Astrocyte of the cerebellum (primary cell): ENCODE measurements around the gene TCAF1.

Experiments used
- DNase-seq: peaks from one replicate; pipeline ENCODE4 v3.0.0-alpha.2; 2011; ENCODE audit warnings: low read depth
- H3K4me3 ChIP-seq: 2 replicates; pipeline ENCODE4 v1.5.1; 2011; ENCODE audit warnings: mild to moderate bottlenecking, low read depth, low read length, moderate library complexity
- in situ Hi-C: cut with HindIII; loops from 2 replicates; pipeline ENCODE4 v1.10.0; 2017; ENCODE audit warnings: low sequenced_read_pairs
- TF ChIP-seq, protein P1 (sequence below): IDR thresholded peaks from 2 replicates; pipeline ENCODE4 v1.5.1; 2012; ENCODE audit warnings: low read length, low read depth, moderate library complexity, mild to moderate bottlenecking; ENCODE audit errors: missing control alignments

TCAF1 gene

DNA sequence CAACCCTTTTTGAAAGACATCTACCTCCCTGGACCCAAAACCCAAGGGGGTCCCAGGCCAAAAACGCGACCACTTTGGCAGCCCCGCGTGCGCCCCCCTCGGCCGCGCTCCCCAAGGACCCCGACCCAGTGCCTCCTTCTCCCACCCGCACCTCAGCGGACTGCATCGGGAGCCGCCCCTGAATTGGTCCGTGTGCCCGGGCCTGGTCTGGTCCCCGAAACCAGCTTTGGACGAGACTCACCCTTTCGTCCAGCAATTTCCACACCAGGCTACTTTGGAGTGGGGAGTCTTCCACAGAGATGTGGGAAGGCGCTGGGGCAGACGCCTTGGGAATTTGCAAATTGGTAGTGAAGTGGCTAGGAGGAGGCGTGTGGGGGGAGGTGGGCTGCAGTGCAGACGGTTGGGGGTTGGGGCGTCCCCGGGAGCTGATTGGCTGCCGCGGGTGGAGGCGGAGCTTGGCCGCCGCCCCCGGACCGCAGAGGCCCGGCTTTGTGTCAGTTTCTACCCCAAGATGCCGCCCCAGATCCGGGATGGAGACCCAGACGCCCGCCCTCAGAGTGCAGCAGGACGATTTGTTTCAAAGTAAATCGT lies 16.9 kb downstream of the TCAF1 start:
- peak overlapping the region; percentile 78 for H3K4me3 ChIP-seq
- TF ChIP-seq, protein P1, sequence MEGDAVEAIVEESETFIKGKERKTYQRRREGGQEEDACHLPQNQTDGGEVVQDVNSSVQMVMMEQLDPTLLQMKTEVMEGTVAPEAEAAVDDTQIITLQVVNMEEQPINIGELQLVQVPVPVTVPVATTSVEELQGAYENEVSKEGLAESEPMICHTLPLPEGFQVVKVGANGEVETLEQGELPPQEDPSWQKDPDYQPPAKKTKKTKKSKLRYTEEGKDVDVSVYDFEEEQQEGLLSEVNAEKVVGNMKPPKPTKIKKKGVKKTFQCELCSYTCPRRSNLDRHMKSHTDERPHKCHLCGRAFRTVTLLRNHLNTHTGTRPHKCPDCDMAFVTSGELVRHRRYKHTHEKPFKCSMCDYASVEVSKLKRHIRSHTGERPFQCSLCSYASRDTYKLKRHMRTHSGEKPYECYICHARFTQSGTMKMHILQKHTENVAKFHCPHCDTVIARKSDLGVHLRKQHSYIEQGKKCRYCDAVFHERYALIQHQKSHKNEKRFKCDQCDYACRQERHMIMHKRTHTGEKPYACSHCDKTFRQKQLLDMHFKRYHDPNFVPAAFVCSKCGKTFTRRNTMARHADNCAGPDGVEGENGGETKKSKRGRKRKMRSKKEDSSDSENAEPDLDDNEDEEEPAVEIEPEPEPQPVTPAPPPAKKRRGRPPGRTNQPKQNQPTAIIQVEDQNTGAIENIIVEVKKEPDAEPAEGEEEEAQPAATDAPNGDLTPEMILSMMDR, result no peak
- peak; percentile 37 for DNase-seq
- in situ Hi-C loops, result no loop called here

DNA sequence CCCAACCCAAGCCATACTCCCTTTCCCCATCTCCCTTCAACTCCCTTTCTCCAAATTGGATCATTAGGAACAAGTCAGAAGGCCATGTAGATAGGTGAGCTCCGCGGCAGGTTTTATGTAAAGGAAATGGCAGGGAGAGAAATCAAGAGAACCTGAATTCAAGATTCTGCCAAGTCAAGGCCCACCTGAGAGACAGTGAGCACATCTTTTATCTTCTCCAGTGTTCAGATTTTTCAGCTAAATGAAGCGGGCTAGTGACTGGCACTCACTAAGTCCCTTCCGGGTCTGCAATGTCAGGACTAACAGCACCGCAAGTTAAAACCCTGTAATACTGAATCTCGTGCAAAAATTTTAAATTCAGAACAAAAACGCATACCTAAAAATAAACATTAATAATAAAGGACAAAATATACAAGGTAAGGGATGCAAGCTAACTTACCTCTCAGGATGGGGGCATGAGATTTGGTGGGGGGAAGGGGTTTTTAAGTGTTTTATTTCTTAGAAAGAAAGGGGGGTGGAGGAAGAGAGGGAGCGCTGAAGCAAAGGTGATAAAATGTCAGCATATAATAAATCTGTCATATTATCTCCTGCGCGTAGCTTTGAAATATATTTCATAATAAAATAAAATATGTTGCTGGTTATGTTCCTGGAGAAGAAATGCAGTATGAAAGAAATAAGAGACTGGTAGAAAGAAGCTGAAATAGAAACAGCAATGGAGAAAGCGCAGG lies 17.6 kb downstream of the TCAF1 start:
- peak overlapping the region; percentile 78 for H3K4me3 ChIP-seq
- TF ChIP-seq, protein P1, result no peak
- in situ Hi-C loops, result no loop called here
- DNase-seq, result no peak

DNA sequence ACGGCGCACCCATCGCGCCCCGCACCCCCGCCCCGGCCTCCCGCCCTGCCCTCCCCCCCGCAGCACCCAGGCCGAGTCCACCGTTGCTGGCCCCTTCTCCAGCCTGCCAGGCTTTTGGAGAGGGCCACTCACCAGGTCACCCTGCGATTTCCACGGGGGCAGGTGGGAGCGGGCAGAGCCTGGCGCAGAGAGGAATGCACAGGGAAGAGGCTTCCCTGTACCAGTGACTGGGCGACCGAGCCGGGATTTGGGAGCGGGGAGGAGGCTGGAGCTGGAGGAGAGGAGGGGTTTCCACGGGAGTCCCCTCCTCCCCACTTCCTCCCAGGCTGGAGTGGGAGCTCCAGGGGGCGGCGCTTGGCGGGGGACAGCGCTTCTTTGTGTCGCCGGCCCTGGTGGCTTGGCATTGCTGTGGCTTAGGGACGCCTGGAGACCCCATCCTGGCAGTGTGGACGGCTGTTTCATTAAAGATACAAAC lies 19.3 kb downstream of the TCAF1 start:
- in situ Hi-C loops, result no loop called here
- peak overlapping the region; percentile 53 for H3K4me3 ChIP-seq
- TF ChIP-seq, protein P1, result no peak
- peak; percentile 23 for DNase-seq

DNA sequence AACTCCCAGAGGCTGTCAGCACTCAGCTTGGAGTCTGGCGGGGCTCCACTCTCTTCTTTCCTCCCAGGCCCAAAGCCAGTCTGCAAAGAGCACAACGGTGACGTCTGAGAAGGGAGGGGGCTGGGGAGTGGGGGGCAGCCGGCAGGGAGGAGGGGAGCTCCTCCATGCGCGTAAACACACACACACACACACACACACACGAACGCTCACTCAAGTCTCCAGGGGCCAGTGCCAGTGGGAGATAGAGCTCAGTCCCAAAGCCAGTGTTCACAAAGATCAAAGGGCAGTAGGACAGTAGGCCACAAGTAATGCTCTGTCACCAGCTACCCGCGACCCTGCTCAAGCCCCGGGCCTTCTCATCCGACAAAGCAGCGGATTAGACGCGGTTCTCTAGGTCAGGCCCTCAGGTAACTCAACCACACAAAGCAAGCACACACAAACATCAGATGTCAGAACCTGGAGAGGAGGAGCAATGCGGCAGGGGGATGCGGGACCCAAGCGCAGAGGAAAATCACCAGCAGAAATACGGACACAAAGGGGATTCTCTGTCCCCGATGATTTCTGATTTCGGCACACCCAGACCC lies 19.9 kb downstream of the TCAF1 start:
- DNase-seq, result peak; percentile 36
- peak overlapping the region; percentile 53 for H3K4me3 ChIP-seq
- TF ChIP-seq, protein P1, result no peak
- in situ Hi-C loops, result no loop called here

DNA sequence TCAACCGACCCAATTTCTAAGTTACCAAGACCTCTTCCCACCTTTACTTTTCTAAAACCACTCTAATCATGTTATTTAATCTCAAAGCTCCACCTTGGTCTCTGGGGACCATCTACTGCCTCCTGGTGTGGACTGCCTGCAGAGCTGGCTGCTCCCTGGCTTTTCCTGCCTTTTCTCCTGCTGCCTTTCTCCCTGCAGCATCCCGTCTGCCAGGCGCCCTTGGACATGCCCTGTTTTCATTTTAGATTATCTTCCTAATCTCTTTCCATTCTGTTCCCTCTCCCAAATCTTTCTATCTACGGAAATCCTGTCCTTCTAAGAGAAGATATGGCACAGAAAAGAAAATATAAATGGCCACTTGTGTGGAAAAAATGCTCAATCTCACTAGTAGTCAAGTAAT lies 23.1 kb downstream of the TCAF1 start:
- no peak for DNase-seq
- in situ Hi-C loops, result no loop called here
- TF ChIP-seq, protein P1, result no peak
- H3K4me3 ChIP-seq, result no peak overlapping the region

DNA sequence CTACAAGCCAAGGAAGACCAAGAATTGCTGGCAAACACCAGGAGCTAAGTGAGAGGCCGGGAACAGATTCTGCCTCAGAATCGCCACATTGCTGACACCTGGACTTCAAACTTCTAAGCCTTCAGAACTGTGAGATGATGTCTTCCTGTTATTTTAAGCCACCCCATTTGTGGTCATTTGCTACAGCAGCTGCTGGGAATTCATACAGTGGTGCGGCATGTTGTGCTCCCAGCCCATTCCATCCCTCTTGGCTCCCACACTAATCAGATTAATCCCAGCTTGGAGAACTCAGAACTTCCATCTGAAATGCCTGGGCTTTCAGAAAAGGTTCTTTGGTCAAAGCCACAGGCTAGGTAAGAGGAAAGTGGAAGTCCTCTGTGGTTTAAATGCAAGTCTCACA lies 24.9 kb downstream of the TCAF1 start:
- in situ Hi-C loops, result no loop called here
- TF ChIP-seq, protein P1, result no peak

More for the DNA sequence above, 24.9 kb downstream of the TCAF1 start:
- no peak for DNase-seq
- H3K4me3 ChIP-seq, result no peak overlapping the region
